Hepatocyte (in vitro differentiated cells): ENCODE measurements around the gene HCST.

ENCODE experiments used
- CTCF ChIP-seq: fragments of 200-600 bp; sonication (generic); IDR thresholded peaks from 2 replicates; pipeline ENCODE4 v1.5.1; 2016; ENCODE audit warnings: antibody characterized with exemption, mild to moderate bottlenecking; ENCODE audit not compliant: poor library complexity
- EZH2 ChIP-seq: fragments of 200-600 bp; sonication (generic); IDR thresholded peaks from 2 replicates; pipeline ENCODE4 v1.6.1; 2016; ENCODE audit warnings: antibody characterized with exemption, mild to moderate bottlenecking, borderline replicate concordance
- EZH2phosphoT487 ChIP-seq: fragments of 200-600 bp; sonication (generic); IDR thresholded peaks from one replicate; pipeline ENCODE4 v1.6.1; 2018; ENCODE audit warnings: antibody characterized with exemption, mild to moderate bottlenecking, low read depth, moderate library complexity; ENCODE audit not compliant: unreplicated experiment, severe bottlenecking

GRCh38 chr19:35919306-35919705, 17.0 kb downstream of the HCST start:
- TF ChIP-seq EZH2phosphoT487 (no peak), CTCF (no peak), EZH2 (no peak)
